Femur (tissue), 1 donor: ENCODE measurements around the gene RCAN2.
"Not testable (repeated sequence)": the region's sequence is repeated elsewhere in the genome, so short reads cannot be mapped to it uniquely, and the experiment has no call there.

ENCODE experiments used
- DNase-seq: peaks from one replicate; pipeline ENCODE4 v3.0.0-alpha.2; 2017

The RCAN2 gene

DNA sequence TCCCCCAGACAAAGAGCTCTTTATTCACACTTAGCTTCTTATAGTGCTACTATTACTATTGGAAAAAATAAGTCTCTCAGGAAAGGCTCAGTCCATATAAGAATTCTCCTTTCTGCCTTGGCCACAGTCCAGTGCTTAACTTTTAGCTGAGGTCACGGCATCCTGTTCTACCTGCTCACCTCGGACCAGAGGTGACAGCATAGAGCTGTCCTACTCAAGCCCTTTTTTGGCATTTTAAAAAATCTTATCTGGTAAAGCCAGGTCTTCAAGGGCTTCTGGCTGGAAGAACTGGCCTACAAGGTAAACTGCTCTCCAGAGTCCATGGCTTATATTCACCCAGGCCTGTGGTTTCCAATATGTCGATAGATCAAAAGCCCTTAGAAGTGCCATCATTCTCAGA lies 109.7 kb downstream of the RCAN2 start:
- DNase-seq: no peak

DNA sequence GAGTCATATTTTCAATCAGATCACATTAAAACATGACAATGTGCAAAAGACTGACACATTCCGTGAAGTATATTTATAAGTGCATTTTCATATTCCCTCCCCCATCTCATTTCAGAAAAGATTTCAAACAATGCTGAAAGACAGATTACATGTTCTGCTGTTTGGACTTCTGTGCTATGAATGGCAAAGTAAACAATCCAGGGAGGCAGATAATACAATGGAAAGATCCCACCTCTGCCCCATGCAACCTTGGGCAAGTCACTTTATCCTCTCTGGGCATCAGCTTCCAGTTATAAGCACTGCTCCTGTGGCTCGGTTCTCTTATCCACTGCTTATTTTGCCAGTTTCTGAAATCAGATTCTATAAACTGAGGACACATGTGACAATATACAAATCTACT lies 110.2 kb downstream of the RCAN2 start:
- no peak for DNase-seq

DNA sequence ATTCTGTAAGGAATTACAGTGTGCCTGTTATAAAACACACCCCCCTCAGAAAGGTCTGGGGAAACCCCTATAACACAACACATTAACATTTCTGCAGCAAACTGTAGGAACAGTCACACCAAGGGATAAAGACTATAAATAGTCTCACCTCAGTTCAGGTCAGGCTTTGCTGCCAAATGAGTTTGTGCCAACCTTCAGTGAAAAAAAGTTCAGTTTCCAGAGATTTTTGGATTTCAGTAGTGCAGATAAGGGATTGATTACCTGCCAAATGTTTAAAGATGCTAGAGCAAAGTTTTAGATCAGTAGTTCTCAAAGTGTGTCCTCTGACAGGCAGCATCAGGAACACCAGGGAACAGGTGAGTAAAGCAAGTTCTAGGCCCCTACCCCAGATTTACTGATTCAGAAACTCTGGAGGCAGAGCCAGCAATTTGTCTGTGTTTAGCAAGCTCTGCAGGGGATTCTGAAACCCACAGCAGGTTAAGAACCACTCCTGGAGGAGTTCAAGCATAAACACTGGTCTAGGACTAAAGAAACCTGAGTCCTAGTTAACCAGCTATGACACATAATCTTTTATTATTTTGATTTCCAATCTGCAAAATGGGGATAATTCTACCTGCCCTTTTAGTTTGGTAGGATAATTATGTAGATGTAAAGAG lies 111.0 kb downstream of the RCAN2 start:
- no peak for DNase-seq

DNA sequence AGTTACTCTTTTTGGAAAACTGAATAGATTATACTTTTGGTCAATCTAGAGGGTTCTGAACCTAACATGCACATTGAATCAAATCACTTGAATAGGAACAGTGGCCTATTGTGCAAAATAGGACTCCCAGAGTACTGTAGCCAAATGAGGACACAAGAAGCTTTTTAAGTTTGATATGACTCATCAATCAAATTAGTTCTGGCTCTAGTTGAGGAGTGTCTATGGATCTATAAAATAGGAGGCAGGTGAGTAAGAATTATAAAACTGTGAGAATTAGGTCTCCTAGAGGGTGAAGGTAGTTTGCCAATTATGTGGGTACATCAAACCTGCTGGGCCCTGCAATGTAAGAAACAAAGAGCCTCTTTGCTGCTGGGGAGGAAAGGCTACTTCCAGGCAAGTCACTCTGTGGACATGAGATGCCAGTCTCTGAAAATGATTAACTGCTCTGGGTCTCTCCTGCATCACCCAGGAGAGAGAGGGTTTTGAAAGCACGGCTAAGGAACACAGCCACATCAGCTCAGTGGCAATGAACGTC lies 112.3 kb downstream of the RCAN2 start:
- DNase-seq: no peak

GRCh38 chr6:46378161-46378881 lies 112.9 kb downstream of the RCAN2 start:
- no peak for DNase-seq

DNA sequence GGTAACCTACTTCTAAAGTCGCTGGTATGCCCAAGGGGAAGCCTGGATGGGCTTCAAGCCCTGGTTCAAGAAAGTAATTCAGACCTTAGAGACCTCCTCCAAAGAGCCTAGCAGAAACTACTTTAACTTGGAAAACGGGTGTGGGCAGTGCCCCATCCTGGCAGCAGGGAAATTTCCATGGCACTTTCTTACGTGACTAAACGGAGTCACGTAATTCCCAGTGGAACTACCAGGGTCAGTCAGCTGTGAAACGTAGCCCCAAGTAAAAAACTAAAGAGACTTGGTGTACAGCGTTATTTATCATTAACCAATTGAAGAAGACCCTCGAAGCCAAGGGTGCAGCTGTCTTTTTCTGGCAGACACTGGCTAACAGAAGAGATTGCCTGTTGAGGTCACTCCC lies 114.0 kb downstream of the RCAN2 start:
- DNase-seq: no peak

GRCh38 chr6:46376562-46377061 lies 114.6 kb downstream of the RCAN2 start:
- peak; percentile 34 for DNase-seq

- DNase-seq: no peak
Observed at GRCh38 chr6:46370622-46371021, 120.6 kb downstream of the RCAN2 start.

GRCh38 chr6:46368169-46368536 lies 123.1 kb downstream of the RCAN2 start:
- no peak for DNase-seq

GRCh38 chr6:46367354-46368168 lies 123.7 kb downstream of the RCAN2 start:
- peak; percentile 23 for DNase-seq

DNA sequence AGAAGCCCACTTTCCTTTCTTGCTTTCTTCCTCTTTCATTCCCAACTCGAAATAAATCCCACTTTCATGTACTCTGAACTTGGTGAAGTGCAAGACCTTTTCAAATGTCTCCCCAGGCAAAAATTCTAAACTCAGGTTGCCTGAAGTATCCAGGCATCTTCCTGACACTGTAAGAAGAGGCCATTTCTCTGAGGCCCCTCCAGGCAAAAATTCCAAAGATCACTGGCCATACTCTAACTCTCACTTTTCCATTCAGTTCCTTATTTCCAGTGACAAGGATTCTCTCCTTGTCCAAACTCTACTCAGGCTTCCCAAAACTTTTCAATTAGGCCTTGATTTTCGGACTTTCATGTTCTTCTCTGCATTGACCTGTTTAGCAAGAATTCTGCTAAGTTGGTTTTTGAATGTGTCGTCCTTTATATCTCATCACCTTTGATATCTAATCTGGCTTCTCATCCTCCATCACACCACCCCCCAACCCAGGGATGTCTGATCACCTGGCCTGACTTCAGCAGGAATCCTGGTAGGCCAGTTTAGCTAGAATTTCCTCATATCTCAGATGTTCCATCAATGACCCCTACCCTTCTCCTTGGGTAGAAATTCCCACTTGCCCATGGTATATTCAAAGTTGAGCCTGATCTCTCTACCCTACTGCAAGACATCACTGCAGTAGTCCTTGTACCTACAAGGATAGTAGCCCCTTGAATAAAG lies 124.9 kb downstream of the RCAN2 start:
- DNase-seq: no peak

DNA sequence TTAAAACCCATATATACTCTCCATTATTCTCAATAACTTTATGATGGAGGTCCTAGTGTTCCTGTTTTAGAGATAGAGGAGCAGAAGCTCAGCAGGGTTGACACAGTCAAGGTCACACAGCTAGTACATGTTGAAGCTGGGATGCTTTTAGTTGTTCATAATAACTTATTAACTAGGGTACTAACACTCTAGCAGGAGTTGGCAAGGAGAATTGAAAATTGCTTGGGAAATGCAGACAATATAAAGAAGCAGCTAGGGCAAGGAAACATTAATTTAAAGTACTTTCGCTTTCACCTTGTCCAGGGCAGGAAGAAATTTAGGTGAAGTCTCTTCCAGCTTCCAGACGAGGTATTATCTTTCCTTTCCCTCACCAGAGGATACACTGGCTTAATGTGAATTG lies 133.7 kb downstream of the RCAN2 start:
- DNase-seq: no peak

- DNase-seq: no peak
Observed at GRCh38 chr6:46356543-46356942, 134.7 kb downstream of the RCAN2 start.

- DNase-seq: no peak
Observed at GRCh38 chr6:46353528-46353927, 137.7 kb downstream of the RCAN2 start.

DNA sequence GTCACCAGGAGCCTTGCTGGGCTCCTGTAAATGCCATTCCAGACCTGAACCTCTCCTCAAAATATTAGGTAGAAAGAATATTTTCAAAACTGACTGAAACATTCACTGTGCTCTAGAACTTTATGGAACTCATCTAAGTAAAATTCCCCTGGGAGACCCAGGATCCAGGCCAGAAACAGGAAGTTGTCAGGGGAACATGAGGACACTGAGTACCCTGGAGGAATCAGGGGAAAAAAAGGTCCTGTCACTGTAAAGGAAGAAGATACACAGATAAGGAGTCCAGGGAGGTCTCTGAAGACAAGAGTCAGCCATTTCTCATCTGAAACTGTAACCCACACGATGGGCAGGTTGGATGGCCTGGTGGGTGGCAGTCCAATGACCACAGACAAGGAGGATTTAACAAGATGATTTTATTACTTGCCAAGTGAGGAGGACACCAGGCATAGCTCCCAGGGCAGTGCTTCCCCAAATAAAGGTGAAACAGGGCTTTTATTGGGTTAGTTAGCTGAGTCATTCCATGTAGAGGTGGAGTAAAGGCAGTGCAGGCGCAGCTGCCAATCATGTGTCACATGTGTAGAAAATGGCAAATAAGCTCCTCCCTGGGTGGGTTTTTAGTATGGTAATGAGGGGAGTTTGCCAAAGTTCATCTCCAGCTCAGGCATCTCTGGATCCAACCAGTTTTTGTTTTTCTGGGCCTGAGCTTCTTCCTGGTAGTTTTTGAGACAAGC lies 138.5 kb downstream of the RCAN2 start:
- DNase-seq: no peak

DNA sequence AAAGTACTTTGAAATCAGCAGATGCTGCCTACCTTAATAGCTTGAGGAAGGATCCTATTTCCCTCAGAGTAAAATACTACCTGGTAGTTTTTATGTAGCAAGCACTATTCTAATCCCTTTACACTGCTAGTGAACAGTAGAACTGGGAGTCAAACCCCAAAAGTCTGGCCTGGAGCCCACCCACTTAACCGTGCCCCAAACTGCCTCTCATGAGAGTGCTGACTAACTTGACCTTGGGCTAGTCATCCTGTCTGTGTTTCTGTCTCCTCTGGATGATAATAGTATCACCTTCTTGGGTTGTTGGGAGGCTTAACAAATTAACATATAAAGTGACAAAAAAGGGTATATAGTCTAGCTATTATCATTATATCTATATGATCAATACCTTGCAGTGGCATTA lies 140.5 kb downstream of the RCAN2 start:
- no peak for DNase-seq

- DNase-seq: no peak
Observed at GRCh38 chr6:46347669-46348068, 143.6 kb downstream of the RCAN2 start.

- DNase-seq: no peak
Observed at GRCh38 chr6:46340246-46340645, 151.0 kb downstream of the RCAN2 start.

GRCh38 chr6:46338131-46338530 lies 153.1 kb downstream of the RCAN2 start:
- no peak for DNase-seq

GRCh38 chr6:46334442-46334841 lies 156.8 kb downstream of the RCAN2 start:
- DNase-seq: no peak

DNA sequence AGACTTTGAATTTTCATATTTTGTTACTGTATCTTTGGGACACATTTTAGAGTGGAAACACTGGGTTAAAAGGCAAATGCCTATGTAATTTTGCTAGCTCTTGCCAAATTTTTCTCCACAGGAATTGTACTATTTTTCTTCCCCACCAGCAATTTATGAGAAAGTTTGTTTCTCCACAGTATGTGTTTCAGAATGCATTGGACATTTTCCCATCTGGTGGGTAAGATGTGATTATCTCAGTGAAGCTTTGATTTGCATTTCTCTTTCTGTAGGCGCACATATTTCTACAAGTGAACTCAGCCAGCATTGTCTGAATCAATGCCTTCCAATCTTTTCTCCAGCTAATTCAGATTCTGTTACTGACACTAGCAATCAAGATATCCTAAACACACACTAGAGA lies 157.8 kb downstream of the RCAN2 start:
- no peak for DNase-seq

DNA sequence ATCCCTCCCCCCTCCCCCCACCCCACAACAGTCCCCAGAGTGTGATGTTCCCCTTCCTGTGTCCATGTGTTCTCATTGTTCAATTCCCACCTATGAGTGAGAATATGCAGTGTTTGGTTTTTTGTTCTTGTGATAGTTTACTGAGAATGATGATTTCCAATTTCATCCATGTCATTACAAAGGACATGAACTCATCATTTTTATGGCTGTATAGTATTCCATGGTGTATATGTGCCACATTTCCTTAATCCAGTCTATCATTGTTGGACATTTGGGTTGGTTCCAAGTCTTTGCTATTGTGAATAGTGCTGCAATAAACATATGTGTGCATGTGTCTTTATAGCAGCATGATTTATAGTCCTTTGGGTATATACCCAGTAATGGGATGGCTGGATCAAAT lies 158.8 kb downstream of the RCAN2 start:
- not testable (repeated sequence) for DNase-seq
